MM.1S (cell line): ENCODE data around the gene DTNB.

Experiments used
- DNase-seq: peaks from one replicate; pipeline ENCODE4 v3.0.0-alpha.2; 2015
- H2AFZ ChIP-seq: fragments of 300-600 bp; sonication (generic); 2 replicates; pipeline ENCODE4 v1.6.0; 2016; ENCODE audit warnings: antibody characterized with exemption, low read length
- H3F3A ChIP-seq: fragments of 300-600 bp; sonication (generic); 2 replicates; pipeline ENCODE4 v1.6.1; 2016; ENCODE audit warnings: mild to moderate bottlenecking, antibody characterized with exemption, low read length, moderate library complexity, mixed read lengths; ENCODE audit not compliant: insufficient read depth
- H3K27ac ChIP-seq: fragments of 300-600 bp; sonication (generic); 2 replicates; pipeline ENCODE4 v1.5.1; 2016; ENCODE audit warnings: mild to moderate bottlenecking, low read length
- H3K27me3 ChIP-seq: fragments of 300-600 bp; sonication (generic); replicated peaks from 2 replicates; pipeline ENCODE4 v1.6.0; 2016; ENCODE audit warnings: low read length; ENCODE audit not compliant: insufficient read depth
- H3K36me3 ChIP-seq: fragments of 300-600 bp; sonication (generic); replicated peaks from 2 replicates; pipeline ENCODE4 v1.6.1; 2016; ENCODE audit warnings: mild to moderate bottlenecking, low read length, mixed read lengths; ENCODE audit not compliant: insufficient read depth
- H3K4me1 ChIP-seq: fragments of 300-600 bp; sonication (generic); 2 replicates; pipeline ENCODE4 v1.6.1; 2016; ENCODE audit warnings: low read length, mixed read lengths
- H3K4me2 ChIP-seq: fragments of 300-600 bp; sonication (generic); 2 replicates; pipeline ENCODE4 v1.6.0; 2016; ENCODE audit warnings: low read depth, low read length
- H3K4me3 ChIP-seq: fragments of 300-600 bp; sonication (generic); 2 replicates; pipeline ENCODE4 v1.5.1; 2016; ENCODE audit warnings: low read length, mixed read lengths
- H3K79me2 ChIP-seq: fragments of 300-600 bp; sonication (generic); 2 replicates; pipeline ENCODE4 v1.6.1; 2016; ENCODE audit warnings: mixed run types, low read length, mixed read lengths
- H3K9ac ChIP-seq: fragments of 300-600 bp; sonication (generic); 2 replicates; pipeline ENCODE4 v1.6.1; 2016; ENCODE audit warnings: low read length, mixed read lengths
- H3K9me2 ChIP-seq: fragments of 300-600 bp; sonication (generic); replicated peaks from 2 replicates; pipeline ENCODE4 v1.6.1; 2016; ENCODE audit warnings: mild to moderate bottlenecking, low read length, mixed read lengths; ENCODE audit not compliant: insufficient read depth
- H3K9me3 ChIP-seq: fragments of 300-600 bp; sonication (generic); replicated peaks from 2 replicates; pipeline ENCODE4 v1.6.1; 2016; ENCODE audit warnings: mild to moderate bottlenecking, low read length, mixed read lengths; ENCODE audit not compliant: insufficient read depth
- H4K20me1 ChIP-seq: fragments of 300-600 bp; sonication (generic); 2 replicates; pipeline ENCODE4 v1.6.1; 2016; ENCODE audit warnings: mild to moderate bottlenecking, low read length, moderate library complexity, mixed read lengths; ENCODE audit not compliant: insufficient read depth
- EZH2 ChIP-seq: fragments of 300-600 bp; sonication (generic); optimal IDR thresholded peaks from 2 replicates; pipeline ENCODE3; 2017; ENCODE audit warnings: low read depth, mild to moderate bottlenecking, antibody characterized with exemption, low read length, mixed read lengths
- EZH2phosphoT487 ChIP-seq: fragments of 300-600 bp; sonication (generic); IDR thresholded peaks from 2 replicates; pipeline ENCODE4 v1.6.1; 2018; ENCODE audit warnings: antibody characterized with exemption, low read length
- TF ChIP-seq, protein P1 (sequence below): fragments of 300-600 bp; sonication (generic); IDR thresholded peaks from 2 replicates; pipeline ENCODE4 v1.5.1; 2016; ENCODE audit warnings: antibody characterized with exemption, low read length, mixed read lengths

The DTNB gene

DNA sequence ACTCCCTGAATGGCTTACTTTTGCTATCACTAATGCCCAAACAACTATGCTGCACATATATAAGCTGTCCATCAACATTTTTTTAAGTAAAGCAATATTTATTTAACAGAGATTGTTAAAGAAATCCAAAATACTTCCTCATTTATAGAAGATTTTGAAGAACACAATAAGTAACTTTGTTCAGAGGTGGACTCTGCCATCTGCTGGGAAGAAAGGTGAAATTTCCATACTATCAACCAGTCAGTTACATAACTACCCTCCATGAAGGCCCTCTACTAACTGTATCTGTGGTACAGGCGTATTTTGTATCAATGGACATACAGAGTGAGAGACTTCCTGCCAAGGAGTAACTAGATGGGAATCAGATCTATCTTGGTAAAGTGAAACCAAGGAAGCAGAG, 106.0 kb downstream of the DTNB start:
- no peaks in the 10 kb centered on the region for H3K27me3 ChIP-seq
- H3K27ac ChIP-seq = no peak overlapping the region
- peaks cover 12% of the 10 kb centered on the region for H3K4me1 ChIP-seq
- peak overlapping the region; percentile 54; the same call in 1 of the 2 replicates for H3K4me2 ChIP-seq
- H3F3A ChIP-seq = peaks cover 10% of the 10 kb centered on the region; the same call in 1 of the 2 replicates
- DNase-seq = peak; percentile 53
- no peak overlapping the region for H2AFZ ChIP-seq
- no peak overlapping the region for H3K9ac ChIP-seq
- no peaks in the 10 kb centered on the region for H3K36me3 ChIP-seq
- TF ChIP-seq EZH2 = no peak
- TF ChIP-seq, protein P1, sequence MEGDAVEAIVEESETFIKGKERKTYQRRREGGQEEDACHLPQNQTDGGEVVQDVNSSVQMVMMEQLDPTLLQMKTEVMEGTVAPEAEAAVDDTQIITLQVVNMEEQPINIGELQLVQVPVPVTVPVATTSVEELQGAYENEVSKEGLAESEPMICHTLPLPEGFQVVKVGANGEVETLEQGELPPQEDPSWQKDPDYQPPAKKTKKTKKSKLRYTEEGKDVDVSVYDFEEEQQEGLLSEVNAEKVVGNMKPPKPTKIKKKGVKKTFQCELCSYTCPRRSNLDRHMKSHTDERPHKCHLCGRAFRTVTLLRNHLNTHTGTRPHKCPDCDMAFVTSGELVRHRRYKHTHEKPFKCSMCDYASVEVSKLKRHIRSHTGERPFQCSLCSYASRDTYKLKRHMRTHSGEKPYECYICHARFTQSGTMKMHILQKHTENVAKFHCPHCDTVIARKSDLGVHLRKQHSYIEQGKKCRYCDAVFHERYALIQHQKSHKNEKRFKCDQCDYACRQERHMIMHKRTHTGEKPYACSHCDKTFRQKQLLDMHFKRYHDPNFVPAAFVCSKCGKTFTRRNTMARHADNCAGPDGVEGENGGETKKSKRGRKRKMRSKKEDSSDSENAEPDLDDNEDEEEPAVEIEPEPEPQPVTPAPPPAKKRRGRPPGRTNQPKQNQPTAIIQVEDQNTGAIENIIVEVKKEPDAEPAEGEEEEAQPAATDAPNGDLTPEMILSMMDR = peak; percentile 65
- H3K9me2 ChIP-seq = no peaks in the 10 kb centered on the region
- H3K4me3 ChIP-seq = no peak overlapping the region
- no peaks in the 10 kb centered on the region for H3K79me2 ChIP-seq
- no peaks in the 10 kb centered on the region for H3K9me3 ChIP-seq
- no peaks in the 10 kb centered on the region for H4K20me1 ChIP-seq

DNA sequence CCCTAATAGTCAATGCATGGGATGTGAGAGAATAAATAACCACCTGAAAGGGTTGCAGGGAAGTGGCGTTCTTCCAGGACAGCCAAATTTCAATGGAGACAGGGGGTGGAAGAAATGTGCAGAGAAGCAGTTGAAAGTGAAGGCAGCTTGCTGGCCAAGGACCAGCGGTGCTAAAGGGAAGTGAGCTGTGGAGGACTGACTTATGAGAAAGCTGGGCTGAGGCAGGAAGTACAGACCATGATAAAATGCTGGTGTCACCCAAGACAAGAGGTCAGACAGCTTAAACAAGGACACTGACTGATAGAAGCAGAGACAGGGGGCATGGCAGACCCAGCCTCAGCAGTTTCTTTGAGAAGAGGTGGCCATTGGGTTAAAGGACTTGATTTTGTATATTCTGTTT, 106.7 kb downstream of the DTNB start:
- Histone ChIP-seq H4K20me1 (no peaks in the 10 kb centered on the region), H3K27ac (peak overlapping the region; percentile 17; the same call in 1 of the 2 replicates), H3K4me3 (peak overlapping the region; percentile 5; the same call in 1 of the 2 replicates), H3K4me1 (peaks cover 12% of the 10 kb centered on the region), H3K27me3 (no peaks in the 10 kb centered on the region), H3K9me3 (no peaks in the 10 kb centered on the region), H3F3A (peaks cover 10% of the 10 kb centered on the region; the same call in 1 of the 2 replicates), H3K9me2 (no peaks in the 10 kb centered on the region), H3K79me2 (no peaks in the 10 kb centered on the region), H3K9ac (no peak overlapping the region; the same call in 1 of the 2 replicates), H2AFZ (0 out of 2 replicates have a peak overlapping the region, but pooled peaks have one; percentile 11), H3K36me3 (no peaks in the 10 kb centered on the region), H3K4me2 (peak overlapping the region; percentile 54)
- peak; percentile 68 for DNase-seq
- TF ChIP-seq EZH2 (no peak), EZH2phosphoT487 (no peak)
- TF ChIP-seq, protein P1 = no peak

DNA sequence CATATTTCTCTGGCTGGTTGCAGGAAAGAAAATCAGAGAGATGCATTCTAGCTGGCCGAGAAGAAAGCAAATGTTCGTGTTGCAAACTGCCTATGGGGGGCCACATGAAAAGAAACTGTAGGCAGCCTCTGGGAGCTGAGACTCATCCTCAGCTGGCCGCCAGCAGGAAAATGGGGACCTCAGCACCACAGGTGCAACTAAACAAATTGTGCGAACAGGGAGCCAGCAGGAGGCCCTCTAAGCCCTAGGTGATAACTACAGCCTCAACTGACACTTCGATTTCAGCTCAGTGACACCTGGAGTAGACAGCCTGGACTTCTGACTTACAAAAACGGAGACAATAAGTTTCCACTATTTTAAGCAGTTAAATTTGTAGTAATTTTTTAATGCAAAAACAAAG, 107.3 kb downstream of the DTNB start:
- Histone ChIP-seq H3F3A (peaks cover 10% of the 10 kb centered on the region; the same call in 1 of the 2 replicates), H3K4me1 (peaks cover 12% of the 10 kb centered on the region), H4K20me1 (no peaks in the 10 kb centered on the region), H3K9me3 (no peaks in the 10 kb centered on the region), H3K27ac (no peak overlapping the region), H3K27me3 (no peaks in the 10 kb centered on the region), H3K9ac (no peak overlapping the region), H2AFZ (no peak overlapping the region), H3K79me2 (no peaks in the 10 kb centered on the region), H3K4me2 (peak overlapping the region; percentile 54; the same call in 1 of the 2 replicates), H3K9me2 (no peaks in the 10 kb centered on the region), H3K36me3 (no peaks in the 10 kb centered on the region), H3K4me3 (no peak overlapping the region)
- TF ChIP-seq, protein P1 = no peak
- TF ChIP-seq EZH2 (no peak), EZH2phosphoT487 (no peak)
- no peak for DNase-seq
